ENCODE data around the gene TACC2.

Gene TACC2

GRCh38 chr10:122140461-122140902 lies 151.5 kb downstream of the TACC2 start:
- H3K36me3 ChIP-seq = no peaks in the 10 kb centered on the region
- H3K9me3 ChIP-seq = no peaks in the 10 kb centered on the region
- peak overlapping the region; percentile 23 for H3K4me3 ChIP-seq (ENCODE audit: low read depth, low read length)
- no peaks in the 10 kb centered on the region for H3K27me3 ChIP-seq
- H3K4me1 ChIP-seq = peaks cover 37% of the 10 kb centered on the region
- DNase-seq = peak; percentile 60
- no peak for TF ChIP-seq CTCF (IDR thresholded peaks at IDR 0.05; ENCODE audit: low read depth, low read length)

- Histone ChIP-seq H3K4me3 (ENCODE audit: low read depth, low read length) (peak overlapping the region; percentile 23), H3K36me3 (no peaks in the 10 kb centered on the region), H3K9me3 (no peaks in the 10 kb centered on the region), H3K27me3 (no peaks in the 10 kb centered on the region), H3K4me1 (peaks cover 37% of the 10 kb centered on the region)
- DNase-seq = peak; percentile 35
- TF ChIP-seq CTCF (IDR thresholded peaks at IDR 0.05; ENCODE audit: low read depth, low read length) = no peak
These were observed 152.1 kb downstream of the TACC2 start for GRCh38 chr10:122140941-122141623.

- Histone ChIP-seq H3K4me3 (ENCODE audit: low read depth, low read length) (no peak overlapping the region), H3K9me3 (no peaks in the 10 kb centered on the region), H3K4me1 (peaks cover 37% of the 10 kb centered on the region), H3K27me3 (no peaks in the 10 kb centered on the region), H3K36me3 (no peaks in the 10 kb centered on the region)
- TF ChIP-seq CTCF (IDR thresholded peaks at IDR 0.05; ENCODE audit: low read depth, low read length) = no peak
- peak; percentile 39 for DNase-seq
These were observed 153.1 kb downstream of the TACC2 start for GRCh38 chr10:122141821-122142640.

- peak; percentile 42 for DNase-seq
- Histone ChIP-seq H3K36me3 (no peaks in the 10 kb centered on the region), H3K4me3 (ENCODE audit: low read depth, low read length) (no peak overlapping the region), H3K27me3 (no peaks in the 10 kb centered on the region), H3K4me1 (peaks cover 42% of the 10 kb centered on the region), H3K9me3 (no peaks in the 10 kb centered on the region)
- peak; percentile 87 for TF ChIP-seq CTCF (IDR thresholded peaks at IDR 0.05; ENCODE audit: low read depth, low read length)
These were observed 153.8 kb downstream of the TACC2 start for GRCh38 chr10:122142641-122143237.

GRCh38 chr10:122143238-122143841 lies 154.4 kb downstream of the TACC2 start:
- no peaks in the 10 kb centered on the region for H3K36me3 ChIP-seq
- no peak for TF ChIP-seq CTCF (IDR thresholded peaks at IDR 0.05; ENCODE audit: low read depth, low read length)
- H3K4me1 ChIP-seq = peaks cover 45% of the 10 kb centered on the region
- no peak overlapping the region for H3K4me3 ChIP-seq (ENCODE audit: low read depth, low read length)
- H3K9me3 ChIP-seq = no peaks in the 10 kb centered on the region
- no peaks in the 10 kb centered on the region for H3K27me3 ChIP-seq
- DNase-seq = no peak

Data from BE2C (cell line).